Right forelimb (tissue), 1 donor: ENCODE data around the gene IGF2.
A peak's percentile ranks its signal among the peaks of the same experiment; 100 is the strongest.

ENCODE experiments used
- DNase-seq: peaks from one replicate; pipeline ENCODE4 v3.0.0-alpha.2; 2018

IGF2 gene

DNA sequence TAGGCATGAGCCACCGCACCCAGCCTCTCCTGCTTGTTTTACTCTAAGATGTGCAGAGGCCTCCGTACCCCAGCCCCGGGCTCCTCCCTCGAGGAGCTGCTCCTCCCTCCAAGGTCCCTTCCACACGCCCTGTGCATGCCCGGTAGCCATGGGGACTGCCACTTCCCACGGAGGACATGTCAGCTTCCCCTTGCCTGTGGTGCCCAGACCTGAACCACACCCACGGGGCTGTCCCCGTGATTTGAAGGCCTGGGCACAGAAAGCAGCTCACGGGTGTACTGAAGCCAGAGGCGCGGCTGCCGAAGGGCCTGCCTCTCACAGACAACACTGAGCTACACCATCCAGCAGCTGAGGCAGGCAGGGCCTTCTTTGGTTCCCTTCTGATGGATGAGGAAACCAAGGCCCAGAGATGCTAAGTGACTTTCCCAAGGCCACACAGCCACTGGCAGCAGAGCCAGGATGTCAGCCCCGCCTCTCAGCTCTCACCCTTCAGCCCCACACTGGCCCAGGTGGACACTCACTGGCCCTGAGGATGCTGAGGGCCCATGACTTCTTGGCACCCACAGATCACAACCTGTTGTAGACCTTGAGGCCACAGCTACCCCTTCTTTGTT, 14.5 kb upstream of the IGF2 start:
- no peak for DNase-seq

- DNase-seq, result peak; percentile 87
Measured at GRCh38 chr11:2151500-2152257, 12.5 kb upstream of the IGF2 start.

DNA sequence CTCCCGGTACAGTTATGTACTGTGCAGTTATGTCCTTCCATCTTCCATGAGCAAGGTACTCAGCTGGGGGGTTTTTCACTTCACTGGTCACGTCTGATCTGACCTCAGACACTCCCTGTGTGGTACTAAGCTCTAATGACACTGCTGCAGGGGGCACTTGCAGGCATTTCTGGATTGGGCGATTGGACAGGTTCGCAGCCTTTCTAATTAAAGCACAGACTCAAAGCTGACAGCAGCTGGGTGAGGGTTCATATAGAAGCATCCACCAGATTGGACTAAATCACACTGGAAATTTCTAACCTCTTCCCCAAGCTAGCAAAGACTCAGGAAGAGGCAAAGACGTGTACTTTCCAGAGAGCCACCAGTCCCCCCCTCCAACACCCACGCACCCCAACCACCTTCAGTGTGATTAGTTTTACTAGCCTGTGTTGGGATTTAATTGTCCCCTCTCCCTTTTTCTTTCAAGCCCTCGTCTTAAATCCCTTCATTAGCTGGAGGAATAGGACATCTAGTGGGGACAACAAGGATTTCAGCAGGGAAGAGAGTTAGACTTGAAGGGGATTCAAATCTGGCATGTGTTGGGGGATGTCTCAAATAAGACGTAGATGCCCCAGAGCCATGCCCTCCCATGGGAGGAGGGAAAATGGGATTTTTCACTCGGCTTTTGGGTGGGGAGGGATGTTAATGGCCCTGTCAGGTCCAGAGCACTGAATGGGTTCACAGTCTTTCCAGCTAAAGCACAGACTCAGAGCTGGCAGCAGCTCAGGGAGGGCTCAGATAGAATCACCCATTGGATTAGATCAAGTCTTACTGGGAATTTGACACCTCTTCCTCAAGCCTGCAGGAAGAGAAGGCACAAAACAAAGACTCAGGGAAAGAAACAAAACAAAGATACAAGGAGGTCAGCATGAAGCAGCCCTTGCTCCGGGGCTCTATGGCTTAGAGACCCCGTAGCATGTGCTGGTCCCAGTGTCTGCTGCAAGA, 11.0 kb upstream of the IGF2 start:
- no peak for DNase-seq

DNA sequence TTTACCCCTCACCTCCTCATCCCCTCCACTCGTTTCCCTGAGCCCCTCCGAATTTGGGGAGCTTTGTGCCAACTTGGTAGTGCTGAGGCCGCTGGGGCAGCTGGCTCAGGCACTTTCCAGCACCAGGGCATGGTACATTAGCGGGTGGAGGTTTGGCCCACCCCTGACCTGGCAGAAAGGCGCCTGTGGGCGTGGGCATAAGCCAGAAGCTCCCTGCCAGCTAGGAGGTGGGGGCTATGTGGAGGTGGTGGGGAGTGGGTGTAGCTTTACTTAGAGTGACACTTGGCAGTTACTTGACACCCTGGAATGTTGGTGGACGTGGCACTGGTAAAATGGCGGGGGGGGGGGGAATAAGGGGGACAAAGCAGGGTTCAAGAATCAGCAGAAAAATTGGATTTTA, 10.3 kb upstream of the IGF2 start:
- DNase-seq, result peak; percentile 67

DNA sequence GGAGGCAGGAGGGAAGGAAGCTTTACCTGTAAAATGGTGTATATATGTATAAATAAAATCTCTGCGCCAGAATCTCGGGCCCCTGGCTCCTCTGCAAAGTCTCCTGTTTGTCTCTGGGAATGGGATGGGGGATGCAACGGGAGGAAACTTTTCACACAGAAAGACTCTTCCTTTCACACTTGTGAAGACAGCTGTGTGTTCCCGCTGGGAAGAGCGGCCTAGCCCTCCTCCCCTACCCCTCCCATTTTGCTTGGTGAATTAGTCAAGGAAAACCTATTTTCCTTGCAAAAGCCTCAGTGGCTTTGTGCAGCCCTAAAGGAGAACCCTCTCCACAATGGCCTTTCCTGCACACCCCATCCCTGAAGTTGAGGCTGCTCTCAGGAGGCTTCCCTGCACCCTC, 9.4 kb upstream of the IGF2 start:
- no peak for DNase-seq

DNA sequence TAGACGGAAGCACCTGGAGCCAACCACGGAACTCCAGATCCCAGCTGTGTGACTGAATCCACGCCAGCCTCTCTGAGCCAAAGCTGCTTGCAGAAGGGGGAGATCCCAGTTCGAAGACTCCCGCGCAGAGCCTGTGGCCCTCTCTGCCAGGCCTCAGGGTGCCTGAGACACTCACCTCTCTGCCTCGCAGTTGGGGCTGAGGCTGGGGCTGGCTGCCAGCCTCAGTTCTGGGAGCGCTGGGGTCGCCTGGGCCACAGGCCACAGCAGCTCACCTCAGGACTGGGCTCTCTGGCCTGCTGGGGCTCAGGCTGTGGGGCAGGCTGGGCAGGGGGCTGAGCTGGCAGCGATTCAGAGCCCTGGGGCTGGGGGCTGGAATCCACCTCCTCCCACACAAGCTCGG, 8.2 kb upstream of the IGF2 start:
- DNase-seq, result no peak

DNA sequence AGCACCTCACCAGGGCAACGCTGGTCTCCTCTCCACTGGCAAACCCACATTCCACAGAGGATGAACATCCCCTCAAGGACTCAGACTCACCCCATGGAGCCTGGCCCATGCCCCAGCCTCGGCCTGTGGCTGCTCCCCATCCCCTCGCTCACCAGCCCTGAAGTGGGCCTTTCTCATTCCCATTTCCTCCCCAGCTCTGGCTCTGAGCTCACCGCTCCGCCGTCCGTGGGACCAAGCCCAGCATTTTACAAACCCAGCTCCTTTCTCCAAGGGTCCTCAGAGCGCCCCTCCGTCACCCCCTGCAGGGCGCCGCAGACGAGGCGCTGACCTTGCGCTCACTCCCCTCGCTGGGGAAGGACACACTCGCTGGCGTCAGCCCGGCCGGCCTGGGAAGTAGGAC, 6.9 kb upstream of the IGF2 start:
- no peak for DNase-seq

DNA sequence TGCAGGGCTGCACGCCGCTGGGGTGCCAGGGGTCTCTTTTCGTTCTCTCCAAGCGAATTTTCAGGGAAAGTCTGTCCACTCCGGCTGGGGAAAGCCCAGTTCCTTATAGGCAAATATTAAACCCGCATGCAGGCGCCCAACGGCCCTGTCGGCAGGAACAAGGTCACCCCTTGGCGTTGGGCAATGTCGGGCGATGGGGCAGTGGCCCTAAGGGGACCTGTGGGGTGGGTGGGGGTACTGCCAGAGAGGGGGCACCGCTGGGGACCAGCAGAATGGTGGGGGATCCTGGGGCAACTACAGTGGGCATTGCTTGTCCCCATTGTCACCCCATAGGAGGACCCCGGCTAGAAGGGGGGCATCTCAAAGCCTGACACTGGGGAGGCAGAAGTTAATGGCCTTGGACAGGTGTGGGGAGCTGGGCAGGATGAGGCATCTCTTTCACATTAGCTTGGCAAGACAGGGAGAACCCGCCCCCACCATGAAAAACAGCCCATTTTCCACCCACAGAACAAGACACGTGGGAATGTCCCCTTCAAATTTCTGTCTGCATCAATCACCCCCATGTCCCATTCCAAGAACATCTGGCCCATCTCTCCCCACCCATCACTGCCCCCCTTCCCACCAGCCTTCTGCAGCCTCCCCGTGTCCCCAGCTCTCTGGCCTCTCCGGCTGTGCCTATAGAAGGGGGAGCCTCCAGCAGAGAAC, 5.5 kb upstream of the IGF2 start:
- DNase-seq, result peak; percentile 70

DNA sequence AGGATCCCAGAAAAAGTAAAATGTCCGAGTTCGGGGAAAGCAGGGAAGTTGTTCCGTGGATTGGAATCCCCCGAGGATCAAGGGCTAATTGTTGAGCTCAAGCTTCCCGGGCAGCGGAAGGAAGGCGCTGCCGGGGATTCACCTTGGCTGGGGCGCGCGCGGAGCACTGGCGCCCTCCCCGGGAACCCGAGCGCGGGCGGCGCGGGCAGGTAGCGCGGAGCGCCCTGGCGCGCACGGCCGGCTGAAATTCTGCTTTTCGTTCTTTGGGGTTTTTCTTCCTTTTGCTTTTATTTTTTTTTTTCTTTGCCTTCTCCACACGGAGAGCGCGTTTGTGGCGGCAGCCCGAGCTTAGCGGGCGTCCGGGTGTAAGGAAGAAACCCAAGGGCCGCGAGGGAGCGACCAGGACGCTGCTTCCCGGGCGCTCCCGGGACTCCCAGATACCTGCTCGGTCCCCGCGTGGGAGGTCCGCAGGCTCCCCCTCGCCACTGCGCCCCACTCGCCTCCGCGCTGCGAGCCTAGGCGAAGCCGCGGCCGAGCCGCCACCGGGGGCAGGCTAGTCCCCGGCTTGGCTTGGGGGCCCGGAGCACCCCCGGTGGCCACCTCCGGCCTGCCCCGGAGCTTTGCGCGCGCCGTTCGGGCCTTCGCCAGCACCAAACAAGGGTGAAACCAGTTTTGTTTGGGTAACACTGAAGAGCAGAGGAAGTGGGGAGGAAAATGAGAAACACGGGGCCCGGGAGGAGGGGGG, 4.8 kb upstream of the IGF2 start:
- DNase-seq, result peak; percentile 62

GRCh38 chr11:2143477-2143798, 4.2 kb upstream of the IGF2 start:
- no peak for DNase-seq

GRCh38 chr11:2142762-2143202, 3.6 kb upstream of the IGF2 start:
- no peak for DNase-seq

DNA sequence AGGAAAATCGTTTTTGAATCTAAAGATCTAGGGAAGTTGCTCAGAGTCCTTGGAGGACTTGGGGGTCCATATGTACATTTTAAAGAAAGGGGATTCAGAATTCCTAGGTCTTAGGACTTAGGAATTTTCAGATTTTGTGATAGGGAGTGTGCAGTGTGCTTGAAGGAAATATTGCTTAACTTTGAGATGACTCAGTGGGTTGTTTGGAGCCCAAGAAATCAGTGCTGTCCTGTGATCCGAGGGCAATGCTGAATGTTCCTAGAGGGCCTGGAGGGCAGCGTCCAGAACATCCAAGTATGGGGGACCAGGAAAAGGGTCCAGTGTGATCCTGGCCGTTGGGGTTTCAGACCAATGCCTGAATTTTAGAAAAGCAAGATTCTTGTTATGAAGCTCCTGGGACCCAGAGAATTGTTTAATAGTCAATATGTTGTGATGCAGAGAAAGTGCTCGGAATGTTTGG, 3.1 kb upstream of the IGF2 start:
- DNase-seq, result no peak

DNA sequence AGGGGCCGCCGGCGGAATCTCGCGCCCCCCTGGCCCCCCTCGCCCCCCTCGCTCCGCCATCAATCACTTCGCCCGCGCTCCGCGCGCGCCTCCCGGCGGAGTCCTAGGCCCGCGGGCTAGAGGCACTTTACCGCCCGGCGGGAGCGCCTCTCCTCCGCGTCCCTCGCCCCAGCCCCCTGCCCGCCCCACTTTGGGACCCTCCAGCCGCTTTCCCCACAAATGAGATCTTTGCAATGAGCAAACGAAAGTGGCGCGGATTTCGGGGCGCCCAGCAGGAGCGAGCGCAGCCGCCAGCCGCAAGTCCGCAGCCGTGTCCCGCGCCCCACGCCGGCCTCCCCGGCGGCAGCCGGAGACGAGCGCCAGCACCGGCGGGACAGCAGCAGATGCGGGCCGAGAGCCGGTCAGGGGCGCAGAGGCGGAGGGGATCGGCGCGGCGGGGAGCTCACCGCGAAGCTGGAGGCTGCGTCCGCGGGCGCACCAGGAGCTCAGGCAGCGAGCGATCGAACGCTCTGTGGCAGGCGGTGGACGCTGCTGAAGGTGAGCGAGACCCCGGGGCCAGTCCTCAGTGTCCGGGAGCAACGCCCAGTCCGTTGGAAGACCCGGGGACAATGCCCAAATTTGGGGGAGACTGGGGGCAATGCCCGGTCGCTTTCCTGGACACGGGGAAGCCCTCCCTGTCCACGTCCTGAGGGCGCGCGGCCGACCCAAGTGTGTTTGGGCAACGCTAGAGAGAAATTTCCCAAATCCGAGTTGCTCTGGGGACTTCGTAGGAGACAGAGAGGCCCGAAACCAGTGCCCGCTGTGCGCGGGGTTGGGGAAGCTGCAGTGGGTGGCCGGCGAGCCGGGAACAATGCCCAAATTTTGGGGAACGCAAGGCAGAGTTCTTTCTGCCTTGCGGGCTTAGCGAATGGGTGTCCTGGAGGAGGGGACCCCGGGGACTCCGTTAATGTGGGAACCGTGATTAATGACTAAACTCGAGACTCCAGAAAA, 1.5 kb upstream of the IGF2 start:
- DNase-seq, result no peak

DNA sequence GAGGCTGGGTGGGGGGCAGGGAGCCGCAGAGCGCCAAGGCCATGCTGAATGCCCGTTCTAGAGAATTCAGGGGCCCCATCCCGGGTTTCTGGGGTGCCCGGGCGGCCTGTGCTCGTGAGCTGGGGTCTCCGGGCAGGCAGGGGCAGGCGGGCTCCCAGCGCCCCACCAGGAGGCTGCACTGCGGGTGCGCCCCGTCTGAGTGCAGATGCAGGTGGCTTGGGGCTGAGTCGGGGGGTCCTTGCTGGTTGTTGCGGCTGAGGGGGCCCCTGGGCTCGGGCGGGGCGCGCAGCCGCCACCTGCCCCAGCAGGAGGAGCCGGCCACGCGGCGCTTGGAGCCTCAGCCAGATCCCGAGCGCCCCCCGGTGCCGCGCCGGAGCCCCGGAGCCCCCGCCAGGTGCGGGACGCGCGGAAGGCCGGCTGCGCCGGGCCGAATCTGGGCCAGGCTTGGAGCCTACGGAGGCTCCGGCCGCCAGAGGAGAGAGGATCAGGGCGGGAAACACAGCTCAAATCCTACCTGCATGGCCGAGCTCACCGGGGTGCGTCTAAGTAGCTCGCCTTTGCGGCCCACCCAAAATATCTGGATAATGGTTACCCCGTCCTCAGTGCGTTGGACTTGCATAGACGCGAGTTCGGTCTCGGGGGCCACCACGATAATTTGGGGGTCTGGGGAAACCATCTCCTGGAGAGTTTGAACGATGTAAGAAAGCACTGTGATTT, 590 bp upstream of the IGF2 start:
- peak; percentile 75 for DNase-seq

DNA sequence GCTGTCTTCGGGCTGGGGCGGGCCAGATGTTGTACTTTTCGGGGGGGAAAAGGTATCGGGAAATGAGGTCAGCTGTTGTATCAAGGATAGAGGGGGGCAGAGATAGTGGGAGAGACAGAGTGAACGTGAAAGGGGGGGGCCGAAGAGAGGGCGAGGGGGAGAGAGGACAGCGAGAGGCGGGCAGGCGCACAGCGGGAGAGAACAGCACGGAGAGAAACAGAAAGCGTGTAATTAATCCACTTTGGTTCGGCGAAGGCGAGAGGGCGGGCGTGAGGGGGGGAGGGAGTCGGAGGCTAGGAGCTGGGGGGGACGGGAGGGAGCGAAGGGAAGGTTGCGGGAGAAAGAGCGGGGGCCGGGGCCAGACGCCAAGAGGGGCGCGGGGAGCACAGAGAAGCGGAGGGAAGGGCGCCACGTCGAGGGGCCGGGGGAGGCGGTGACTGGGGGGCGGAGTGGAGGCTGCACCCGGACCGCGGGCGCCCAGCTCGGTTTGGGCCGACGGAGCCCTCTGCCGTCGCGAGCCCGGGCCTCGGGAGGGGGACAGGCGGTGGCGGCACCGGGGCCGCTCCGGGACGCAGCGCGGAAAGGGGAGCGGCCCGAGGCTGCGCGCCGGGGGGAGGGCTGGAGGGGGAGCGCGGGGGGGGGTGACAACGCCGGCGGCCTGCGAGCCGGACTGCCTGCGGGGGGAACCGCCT, 612 bp downstream of the IGF2 start:
- DNase-seq, result no peak

DNA sequence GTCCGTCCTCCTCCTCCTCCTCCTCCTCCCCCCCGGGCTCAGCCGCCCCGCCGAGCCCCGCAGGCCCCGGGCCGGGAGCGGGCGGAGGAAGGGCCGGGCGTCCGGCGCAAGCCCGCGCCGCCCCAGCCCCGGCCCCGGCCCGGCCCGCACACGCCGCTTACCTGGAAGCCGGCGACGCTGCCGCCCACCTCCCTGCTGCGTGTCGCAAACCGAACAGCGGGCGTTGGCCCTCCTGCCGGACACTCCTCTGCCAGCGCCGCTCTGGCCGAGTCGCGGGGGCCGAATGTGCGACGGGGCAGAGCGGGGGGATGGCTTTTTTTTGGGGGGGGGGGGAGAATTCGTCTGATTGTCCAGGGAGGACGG, 1.1 kb downstream of the IGF2 start:
- DNase-seq, result no peak

DNA sequence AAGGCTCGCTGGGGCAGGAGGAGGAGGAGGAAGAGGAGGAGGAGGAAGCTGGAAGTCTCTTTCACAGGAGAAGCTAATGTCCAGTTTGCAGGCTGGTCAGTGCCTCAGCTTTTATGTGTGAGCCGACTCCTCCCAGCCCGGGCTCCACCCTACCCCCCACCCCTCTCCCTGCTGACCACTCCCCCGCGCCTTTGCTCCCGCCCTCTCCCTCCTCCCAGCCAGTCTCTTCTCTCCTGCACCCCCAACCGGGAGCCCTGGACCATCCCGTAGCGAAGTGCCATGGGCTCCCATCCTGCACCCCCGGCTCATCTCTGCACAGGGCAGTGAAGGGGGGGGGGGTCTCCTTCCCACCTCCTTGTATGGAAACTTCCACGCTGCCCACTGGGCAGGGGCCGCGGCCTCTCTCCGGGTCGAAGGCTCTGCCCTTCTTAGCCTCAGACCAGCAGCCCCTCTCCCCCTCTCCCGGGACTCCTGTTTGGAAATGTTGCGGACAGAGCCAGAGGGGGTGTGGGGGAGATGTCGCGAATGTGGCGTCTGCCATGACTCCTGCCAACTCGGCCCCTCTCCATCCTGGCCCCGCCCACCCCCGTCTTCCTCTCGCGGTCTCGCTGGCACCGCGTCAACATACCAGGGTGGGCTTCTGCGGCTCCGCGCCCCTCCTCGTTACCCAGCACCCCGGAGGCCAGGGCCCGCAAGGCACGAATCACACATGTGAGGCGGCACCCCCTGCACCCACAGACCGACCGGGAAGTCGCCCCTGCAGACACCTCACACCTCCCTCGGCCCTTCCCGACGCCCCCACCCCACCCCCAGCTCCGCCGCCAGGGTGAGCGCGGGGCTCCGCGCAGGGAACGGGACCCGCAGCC, 1.8 kb downstream of the IGF2 start:
- DNase-seq, result peak; percentile 90

DNA sequence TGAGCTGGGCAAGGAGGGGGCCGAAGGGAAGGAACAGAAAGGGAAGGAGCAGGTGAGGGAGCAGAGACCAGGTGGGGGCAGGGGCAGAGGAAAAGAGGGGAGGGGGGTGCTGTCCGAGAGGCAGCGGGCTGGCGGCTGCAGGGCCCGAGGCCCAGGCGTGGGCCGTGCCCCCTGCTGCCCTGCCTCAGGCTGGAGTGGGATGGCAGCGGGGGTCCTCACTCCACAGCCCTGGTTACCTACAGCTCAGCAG, 2.3 kb downstream of the IGF2 start:
- no peak for DNase-seq
